ENCODE data around the gene SATB2. TPM values are rescaled to one million over a fixed set of nuclear protein-coding genes. Genes with fewer than 3 reads are reported as not detected.

SATB2 gene
- total RNA-seq, 1 donor: 53.2 TPM

GRCh38 chr2:199424160-199424559 lies 33.6 kb downstream of the SATB2 start:
- H2AFZ ChIP-seq (ENCODE audit: low read length): no peak overlapping the region
- no peak for TF ChIP-seq CTCF (IDR thresholded peaks at IDR 0.05; ENCODE audit: extremely low read depth, low read depth, low read length)
- H3K27me3 ChIP-seq (ENCODE audit: insufficient read depth, low read length): no peaks in the 10 kb centered on the region
- peaks cover 57% of the 10 kb centered on the region for H3K36me3 ChIP-seq (ENCODE audit: insufficient read depth, low read length)
- peaks cover 57% of the 10 kb centered on the region for H3K79me2 ChIP-seq (ENCODE audit: insufficient read depth, low read length)
- no peak overlapping the region for H3K4me3 ChIP-seq (ENCODE audit: insufficient read depth, low read length)
- DNase-seq (ENCODE audit: insufficient read length, low spot score, missing footprints): no peak
- H3K9me3 ChIP-seq (ENCODE audit: low read depth, low read length): no peaks in the 10 kb centered on the region
- H3K27ac ChIP-seq (ENCODE audit: low read depth, low read length): no peak overlapping the region
- no peaks in the 10 kb centered on the region for H3K4me1 ChIP-seq (ENCODE audit: insufficient read depth, low read length)
- H4K20me1 ChIP-seq (ENCODE audit: insufficient read depth, low read length): no peaks in the 10 kb centered on the region
- H3K4me2 ChIP-seq (ENCODE audit: insufficient read depth, low read length): no peak overlapping the region

GRCh38 chr2:199419428-199419827 lies 38.3 kb downstream of the SATB2 start:
- peaks cover 73% of the 10 kb centered on the region for H3K79me2 ChIP-seq (ENCODE audit: insufficient read depth, low read length)
- H3K4me3 ChIP-seq (ENCODE audit: insufficient read depth, low read length): no peak overlapping the region
- no peak overlapping the region for H3K4me2 ChIP-seq (ENCODE audit: insufficient read depth, low read length)
- H3K36me3 ChIP-seq (ENCODE audit: insufficient read depth, low read length): peaks cover 69% of the 10 kb centered on the region
- H3K9me3 ChIP-seq (ENCODE audit: low read depth, low read length): no peaks in the 10 kb centered on the region
- H3K27ac ChIP-seq (ENCODE audit: low read depth, low read length): no peak overlapping the region
- no peaks in the 10 kb centered on the region for H3K4me1 ChIP-seq (ENCODE audit: insufficient read depth, low read length)
- no peaks in the 10 kb centered on the region for H3K27me3 ChIP-seq (ENCODE audit: insufficient read depth, low read length)
- peaks cover 5% of the 10 kb centered on the region for H4K20me1 ChIP-seq (ENCODE audit: insufficient read depth, low read length)
- H2AFZ ChIP-seq (ENCODE audit: low read length): no peak overlapping the region
- DNase-seq (ENCODE audit: insufficient read length, low spot score, missing footprints): no peak
- no peak for TF ChIP-seq CTCF (IDR thresholded peaks at IDR 0.05; ENCODE audit: extremely low read depth, low read depth, low read length)

- Histone ChIP-seq H2AFZ (ENCODE audit: low read length) (no peak overlapping the region), H3K79me2 (ENCODE audit: insufficient read depth, low read length) (peaks cover 54% of the 10 kb centered on the region), H4K20me1 (ENCODE audit: insufficient read depth, low read length) (peaks cover 5% of the 10 kb centered on the region), H3K36me3 (ENCODE audit: insufficient read depth, low read length) (peaks cover 52% of the 10 kb centered on the region), H3K27me3 (ENCODE audit: insufficient read depth, low read length) (no peaks in the 10 kb centered on the region), H3K9me3 (ENCODE audit: low read depth, low read length) (no peaks in the 10 kb centered on the region), H3K4me2 (ENCODE audit: insufficient read depth, low read length) (no peak overlapping the region), H3K27ac (ENCODE audit: low read depth, low read length) (no peak overlapping the region), H3K4me3 (ENCODE audit: insufficient read depth, low read length) (no peak overlapping the region), H3K4me1 (ENCODE audit: insufficient read depth, low read length) (peaks cover 12% of the 10 kb centered on the region)
- no peak for TF ChIP-seq CTCF (IDR thresholded peaks at IDR 0.05; ENCODE audit: extremely low read depth, low read depth, low read length)
- peak; percentile 22 for DNase-seq (ENCODE audit: insufficient read length, low spot score, missing footprints)
Measured at GRCh38 chr2:199414465-199414864, 43.3 kb downstream of the SATB2 start.

GRCh38 chr2:199414001-199414400 lies 43.7 kb downstream of the SATB2 start:
- peaks cover 12% of the 10 kb centered on the region for H3K4me1 ChIP-seq (ENCODE audit: insufficient read depth, low read length)
- peaks cover 5% of the 10 kb centered on the region for H4K20me1 ChIP-seq (ENCODE audit: insufficient read depth, low read length)
- no peak overlapping the region for H3K4me3 ChIP-seq (ENCODE audit: insufficient read depth, low read length)
- peaks cover 47% of the 10 kb centered on the region for H3K36me3 ChIP-seq (ENCODE audit: insufficient read depth, low read length)
- no peak overlapping the region for H3K4me2 ChIP-seq (ENCODE audit: insufficient read depth, low read length)
- H3K27ac ChIP-seq (ENCODE audit: low read depth, low read length): no peak overlapping the region
- DNase-seq (ENCODE audit: insufficient read length, low spot score, missing footprints): no peak
- peaks cover 53% of the 10 kb centered on the region for H3K79me2 ChIP-seq (ENCODE audit: insufficient read depth, low read length)
- H2AFZ ChIP-seq (ENCODE audit: low read length): no peak overlapping the region
- no peak for TF ChIP-seq CTCF (IDR thresholded peaks at IDR 0.05; ENCODE audit: extremely low read depth, low read depth, low read length)
- no peaks in the 10 kb centered on the region for H3K9me3 ChIP-seq (ENCODE audit: low read depth, low read length)
- H3K27me3 ChIP-seq (ENCODE audit: insufficient read depth, low read length): no peaks in the 10 kb centered on the region

Measured in osteoblast (primary cell).